Neural cell (in vitro differentiated cells): ENCODE results near the gene PPP1R36. TPM values are rescaled to one million over a fixed set of nuclear protein-coding genes. Genes with fewer than 3 reads are reported as not detected.

Experiments
- H2AFZ ChIP-seq: fragments of 200-600, 300-800 bp; sonication (generic), shearing (Covaris generic); 2 replicates; pipeline ENCODE4 v1.6.0; 2014; ENCODE audit warnings: low read depth, mild to moderate bottlenecking, antibody characterized with exemption, low read length, moderate library complexity
- H3F3A ChIP-seq: fragments of 200-600 bp; shearing (Covaris generic); 2 replicates; pipeline ENCODE4 v1.6.1; 2016; ENCODE audit warnings: mild to moderate bottlenecking, moderate library complexity, mixed read lengths, antibody characterized with exemption, low read length; ENCODE audit not compliant: insufficient read depth, poor library complexity, severe bottlenecking
- H3K27ac ChIP-seq: fragments of 200-600, 300-800 bp; sonication (generic), shearing (Covaris generic); 2 replicates; pipeline ENCODE4 v1.5.1; 2014; ENCODE audit warnings: mild to moderate bottlenecking, low read length, moderate library complexity
- H3K27me3 ChIP-seq: fragments of 300-800, 200-600 bp; sonication (generic), shearing (Covaris generic); 2 replicates; pipeline ENCODE4 v1.6.0; 2014; ENCODE audit warnings: mild to moderate bottlenecking, low read depth, low read length, moderate library complexity; ENCODE audit not compliant: insufficient read depth
- H3K36me3 ChIP-seq: fragments of 300-800, 200-600 bp; sonication (generic), shearing (Covaris generic); 2 replicates; pipeline ENCODE4 v1.5.1; 2014; ENCODE audit warnings: mild to moderate bottlenecking, antibody characterized with exemption, low read length, moderate library complexity; ENCODE audit not compliant: insufficient read depth
- H3K4me2 ChIP-seq: fragments of 300-800, 200-600 bp; sonication (generic), shearing (Covaris generic); 2 replicates; pipeline ENCODE4 v1.6.0; 2014; ENCODE audit warnings: mild to moderate bottlenecking, low read length
- H3K4me3 ChIP-seq: fragments of 300-800, 200-600 bp; sonication (generic), shearing (Covaris generic); 2 replicates; pipeline ENCODE4 v1.5.1; 2014; ENCODE audit warnings: mild to moderate bottlenecking, low read length, moderate library complexity
- H3K79me2 ChIP-seq: fragments of 200-600 bp; shearing (Covaris generic); replicated peaks from 2 replicates; pipeline ENCODE4 v1.6.0; 2014; ENCODE audit warnings: mild to moderate bottlenecking, low read length, moderate library complexity; ENCODE audit not compliant: insufficient read depth
- H3K9ac ChIP-seq: fragments of 300-800, 200-600 bp; sonication (generic), shearing (Covaris generic); 2 replicates; pipeline ENCODE4 v1.6.1; 2016; ENCODE audit warnings: mild to moderate bottlenecking, low read length, mixed read lengths
- H3K9me2 ChIP-seq: fragments of 200-600 bp; shearing (Covaris generic); 2 replicates; pipeline ENCODE4 v1.6.1; 2016; ENCODE audit warnings: mild to moderate bottlenecking, low read length, mixed read lengths; ENCODE audit not compliant: insufficient read depth
- H3K9me3 ChIP-seq: fragments of 200-600, 300-800 bp; sonication (generic), shearing (Covaris generic); 2 replicates; pipeline ENCODE4 v1.6.1; 2016; ENCODE audit warnings: mild to moderate bottlenecking, mixed run types, low read length, moderate library complexity, mixed read lengths
- H4K20me1 ChIP-seq: fragments of 200-600 bp; shearing (Covaris generic); 2 replicates; pipeline ENCODE4 v1.6.1; 2016; ENCODE audit warnings: mild to moderate bottlenecking, mixed run types; ENCODE audit not compliant: insufficient read depth
- CTCF ChIP-seq: fragments of 450-650 bp; IDR thresholded peaks from 2 replicates; pipeline ENCODE4 v1.5.1; 2014; ENCODE audit warnings: antibody characterized with exemption, mild to moderate bottlenecking, moderate library complexity; ENCODE audit not compliant: poor library complexity, severe bottlenecking
- EP300 ChIP-seq: fragments of 450-650 bp; conservative IDR thresholded peaks from 2 replicates; pipeline ENCODE4 v1.6.1; 2014; ENCODE audit warnings: antibody characterized with exemption, mild to moderate bottlenecking, moderate library complexity; ENCODE audit not compliant: poor library complexity, severe bottlenecking
- EZH2 ChIP-seq: fragments of 200-600, 300-800 bp; shearing (Covaris generic), sonication (generic); IDR thresholded peaks from 2 replicates; pipeline ENCODE4 v1.6.1; 2014; ENCODE audit warnings: antibody characterized with exemption, low read length, borderline replicate concordance, mild to moderate bottlenecking; ENCODE audit not compliant: insufficient read depth, poor library complexity, severe bottlenecking
- MXI1 ChIP-seq: fragments of 450-650 bp; conservative IDR thresholded peaks from 2 replicates; pipeline ENCODE4 v1.6.1; 2014; ENCODE audit warnings: antibody characterized with exemption, mild to moderate bottlenecking; ENCODE audit not compliant: poor library complexity, severe bottlenecking
- POLR2AphosphoS5 ChIP-seq: IDR thresholded peaks from 2 replicates; pipeline ENCODE4 v1.6.1; 2012
- RAD21 ChIP-seq: fragments of 450-650 bp; conservative IDR thresholded peaks from 2 replicates; pipeline ENCODE4 v1.6.1; 2014; ENCODE audit warnings: antibody characterized with exemption, mild to moderate bottlenecking, moderate library complexity
- REST ChIP-seq: IDR thresholded peaks from 2 replicates; pipeline ENCODE4 v1.6.1; 2012; ENCODE audit warnings: borderline replicate concordance
- SMC3 ChIP-seq: fragments of 450-650 bp; conservative IDR thresholded peaks from 2 replicates; pipeline ENCODE4 v1.6.1; 2014; ENCODE audit warnings: antibody characterized with exemption, mild to moderate bottlenecking, moderate library complexity; ENCODE audit not compliant: poor library complexity
- TAF1 ChIP-seq: IDR thresholded peaks from 2 replicates; pipeline ENCODE4 v1.6.1; 2012; ENCODE audit warnings: low read depth
- polyA plus RNA-seq: library from polyadenylated mRNA; depleted of rRNA; stranded (reverse); fragments of >200 nt; gene quantifications from 2 replicates; pipeline ENCODE4 v1.2.3, GENCODE V29; 2014

The PPP1R36 gene
- polyA plus RNA-seq, 1 donor from 2014 or later, result not detected

- Histone ChIP-seq H3K9me2 (no peaks in the 10 kb centered on the region), H3K4me2 (no peak overlapping the region), H3K36me3 (no peaks in the 10 kb centered on the region), H3K27ac (no peak overlapping the region), H3F3A (no peaks in the 10 kb centered on the region), H3K4me3 (no peak overlapping the region), H3K27me3 (no peaks in the 10 kb centered on the region), H3K79me2 (no peaks in the 10 kb centered on the region), H4K20me1 (no peaks in the 10 kb centered on the region), H3K9me3 (no peaks in the 10 kb centered on the region), H2AFZ (no peak overlapping the region), H3K9ac (no peak overlapping the region)
- no peak for TF ChIP-seq POLR2AphosphoS5
- no peak for TF ChIP-seq MXI1
- TF ChIP-seq EP300, result no peak
- TF ChIP-seq EZH2, result no peak
- TF ChIP-seq TAF1, result no peak
- no peak for TF ChIP-seq REST
- no peak for TF ChIP-seq CTCF
- TF ChIP-seq RAD21, result no peak
- no peak for TF ChIP-seq SMC3
These were observed 11.9 kb downstream of the PPP1R36 start for GRCh38 chr14:64561631-64562030.

- H3K9me3 ChIP-seq, result no peaks in the 10 kb centered on the region
- H3F3A ChIP-seq, result no peaks in the 10 kb centered on the region
- no peak overlapping the region for H3K4me3 ChIP-seq
- no peak overlapping the region for H3K4me2 ChIP-seq
- TF ChIP-seq SMC3, result no peak
- no peak for TF ChIP-seq CTCF
- TF ChIP-seq EP300, result no peak
- TF ChIP-seq MXI1, result no peak
- no peak for TF ChIP-seq REST
- no peak for TF ChIP-seq POLR2AphosphoS5
- TF ChIP-seq EZH2, result no peak
- no peak for TF ChIP-seq TAF1
- TF ChIP-seq RAD21, result no peak
- H4K20me1 ChIP-seq, result no peaks in the 10 kb centered on the region
- no peak overlapping the region for H2AFZ ChIP-seq
- H3K9me2 ChIP-seq, result no peaks in the 10 kb centered on the region
- H3K36me3 ChIP-seq, result no peaks in the 10 kb centered on the region
- no peak overlapping the region for H3K27ac ChIP-seq
- no peaks in the 10 kb centered on the region for H3K27me3 ChIP-seq
- H3K79me2 ChIP-seq, result no peaks in the 10 kb centered on the region
- H3K9ac ChIP-seq, result no peak overlapping the region
These were observed 12.7 kb downstream of the PPP1R36 start for GRCh38 chr14:64562436-64562835.
